Parathyroid adenoma (tissue), 2 donors: Measurements from ENCODE around the gene SREBF1.

Source experiments
- H2AFZ ChIP-seq: fragments of 300-600 bp; sonication (generic); one replicate; pipeline ENCODE4 v1.7.0; 2017; ENCODE audit warnings: antibody characterized with exemption, mild to moderate bottlenecking
- H3K27ac ChIP-seq: fragments of 300-600 bp; sonication (generic); one replicate; pipeline ENCODE4 v1.7.0; 2017
- H3K27me3 ChIP-seq: fragments of 300-600 bp; sonication (generic); one replicate; pipeline ENCODE4 v1.7.0; 2017; ENCODE audit warnings: low read length; ENCODE audit not compliant: control insufficient read depth, insufficient read depth
- H3K36me3 ChIP-seq: fragments of 300-600 bp; sonication (generic); one replicate; pipeline ENCODE4 v1.7.0; 2017; ENCODE audit warnings: low read length; ENCODE audit not compliant: control insufficient read depth, insufficient read depth
- H3K4me1 ChIP-seq: fragments of 300-600 bp; sonication (generic); one replicate; pipeline ENCODE4 v1.7.0; 2017; ENCODE audit warnings: control low read depth
- H3K4me2 ChIP-seq: fragments of 300-600 bp; sonication (generic); one replicate; pipeline ENCODE4 v1.7.0; 2017; ENCODE audit warnings: low read length
- H3K4me3 ChIP-seq: fragments of 300-600 bp; sonication (generic); one replicate; pipeline ENCODE4 v1.7.0; 2017; ENCODE audit warnings: low read depth, low read length
- H3K79me2 ChIP-seq: fragments of 300-600 bp; sonication (generic); one replicate; pipeline ENCODE4 v1.7.0; 2017; ENCODE audit warnings: control low read depth
- H3K9ac ChIP-seq: fragments of 300-600 bp; sonication (generic); one replicate; pipeline ENCODE4 v1.7.0; 2017; ENCODE audit warnings: mild to moderate bottlenecking
- H3K9me3 ChIP-seq: fragments of 300-600 bp; sonication (generic); one replicate; pipeline ENCODE4 v1.7.0; 2017; ENCODE audit warnings: low read length; ENCODE audit not compliant: control insufficient read depth
- TF ChIP-seq, protein P1 (sequence below): fragments of 300-600 bp; sonication (generic); IDR thresholded peaks from one replicate; pipeline ENCODE4 v1.7.0; 2017; ENCODE audit warnings: antibody characterized with exemption, mild to moderate bottlenecking
- donor health status: primary hyperparathyroidism.

SREBF1 gene

DNA sequence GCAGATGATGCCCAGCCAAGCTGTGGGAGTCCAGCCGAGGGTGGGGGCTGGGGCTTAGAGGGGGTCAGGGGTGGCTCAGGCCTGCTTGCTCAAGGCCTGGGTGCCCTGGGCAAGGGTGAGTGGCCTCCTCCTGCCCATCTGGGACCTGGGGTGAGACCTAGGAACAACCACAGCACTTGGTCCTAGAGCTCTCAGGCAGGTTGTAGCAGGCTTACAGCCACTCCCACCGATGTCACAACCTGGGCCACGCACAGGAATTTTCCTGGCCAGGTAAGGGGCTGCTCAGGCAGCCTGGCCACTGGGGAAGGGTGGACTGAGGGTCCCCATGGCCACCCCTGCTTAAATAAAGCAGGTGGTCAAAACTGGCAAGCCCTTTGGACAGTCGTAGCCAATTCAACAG is 6.3 kb upstream of the SREBF1 start:
- no peak overlapping the region for H3K4me2 ChIP-seq
- TF ChIP-seq, protein P1, sequence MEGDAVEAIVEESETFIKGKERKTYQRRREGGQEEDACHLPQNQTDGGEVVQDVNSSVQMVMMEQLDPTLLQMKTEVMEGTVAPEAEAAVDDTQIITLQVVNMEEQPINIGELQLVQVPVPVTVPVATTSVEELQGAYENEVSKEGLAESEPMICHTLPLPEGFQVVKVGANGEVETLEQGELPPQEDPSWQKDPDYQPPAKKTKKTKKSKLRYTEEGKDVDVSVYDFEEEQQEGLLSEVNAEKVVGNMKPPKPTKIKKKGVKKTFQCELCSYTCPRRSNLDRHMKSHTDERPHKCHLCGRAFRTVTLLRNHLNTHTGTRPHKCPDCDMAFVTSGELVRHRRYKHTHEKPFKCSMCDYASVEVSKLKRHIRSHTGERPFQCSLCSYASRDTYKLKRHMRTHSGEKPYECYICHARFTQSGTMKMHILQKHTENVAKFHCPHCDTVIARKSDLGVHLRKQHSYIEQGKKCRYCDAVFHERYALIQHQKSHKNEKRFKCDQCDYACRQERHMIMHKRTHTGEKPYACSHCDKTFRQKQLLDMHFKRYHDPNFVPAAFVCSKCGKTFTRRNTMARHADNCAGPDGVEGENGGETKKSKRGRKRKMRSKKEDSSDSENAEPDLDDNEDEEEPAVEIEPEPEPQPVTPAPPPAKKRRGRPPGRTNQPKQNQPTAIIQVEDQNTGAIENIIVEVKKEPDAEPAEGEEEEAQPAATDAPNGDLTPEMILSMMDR = no peak
- peaks cover 25% of the 10 kb centered on the region for H3K4me1 ChIP-seq
- H3K79me2 ChIP-seq = no peaks in the 10 kb centered on the region
- no peak overlapping the region for H3K4me3 ChIP-seq
- H3K27ac ChIP-seq = no peak overlapping the region
- H3K9ac ChIP-seq = no peak overlapping the region
- no peaks in the 10 kb centered on the region for H3K27me3 ChIP-seq
- no peaks in the 10 kb centered on the region for H3K9me3 ChIP-seq
- no peaks in the 10 kb centered on the region for H3K36me3 ChIP-seq
- no peak overlapping the region for H2AFZ ChIP-seq

DNA sequence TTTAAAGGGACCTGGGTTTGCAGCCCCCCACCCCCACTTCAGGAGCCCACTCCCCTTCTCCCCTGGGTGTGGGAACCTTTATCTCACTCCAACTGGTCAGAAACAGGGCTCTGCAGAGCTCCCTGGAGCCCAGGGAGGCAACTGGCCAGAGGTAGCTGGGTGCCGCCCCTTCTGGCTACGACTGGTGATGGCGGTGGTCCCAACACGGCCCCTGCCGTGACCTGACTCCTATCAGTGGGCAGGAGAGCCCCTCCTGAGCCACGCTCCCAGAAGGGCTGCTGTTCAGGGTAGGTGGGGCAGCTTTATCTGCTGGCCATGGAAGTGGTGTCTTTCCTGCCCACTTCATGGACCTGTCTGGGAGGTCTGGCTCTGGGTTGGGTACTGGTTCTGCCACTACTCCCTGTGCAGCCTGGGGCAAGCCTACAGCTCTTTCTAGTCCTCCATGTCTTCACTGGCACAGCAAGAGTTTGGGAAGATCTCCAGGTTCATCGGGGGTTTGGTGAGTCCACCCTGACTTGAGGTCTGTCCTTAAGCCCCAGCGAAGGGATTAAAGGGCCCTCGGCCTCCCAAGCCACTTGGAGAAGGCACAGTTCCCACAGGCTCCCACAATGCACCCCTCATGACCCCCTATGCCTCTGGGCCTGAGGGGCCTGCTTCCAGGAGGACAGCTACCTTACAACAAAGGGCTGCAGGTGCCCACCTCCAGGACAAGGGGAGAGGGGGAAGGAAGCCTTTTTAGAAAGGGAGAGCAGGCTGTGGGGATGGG is 5.5 kb upstream of the SREBF1 start:
- H3K79me2 ChIP-seq = no peaks in the 10 kb centered on the region
- H3K4me3 ChIP-seq = no peak overlapping the region
- H3K9ac ChIP-seq = no peak overlapping the region
- no peak overlapping the region for H3K4me2 ChIP-seq
- TF ChIP-seq, protein P1 = no peak
- H3K27ac ChIP-seq = peak overlapping the region; percentile 18
- H3K4me1 ChIP-seq = peaks cover 32% of the 10 kb centered on the region
- no peaks in the 10 kb centered on the region for H3K27me3 ChIP-seq
- H3K36me3 ChIP-seq = no peaks in the 10 kb centered on the region
- H3K9me3 ChIP-seq = no peaks in the 10 kb centered on the region
- H2AFZ ChIP-seq = no peak overlapping the region

DNA sequence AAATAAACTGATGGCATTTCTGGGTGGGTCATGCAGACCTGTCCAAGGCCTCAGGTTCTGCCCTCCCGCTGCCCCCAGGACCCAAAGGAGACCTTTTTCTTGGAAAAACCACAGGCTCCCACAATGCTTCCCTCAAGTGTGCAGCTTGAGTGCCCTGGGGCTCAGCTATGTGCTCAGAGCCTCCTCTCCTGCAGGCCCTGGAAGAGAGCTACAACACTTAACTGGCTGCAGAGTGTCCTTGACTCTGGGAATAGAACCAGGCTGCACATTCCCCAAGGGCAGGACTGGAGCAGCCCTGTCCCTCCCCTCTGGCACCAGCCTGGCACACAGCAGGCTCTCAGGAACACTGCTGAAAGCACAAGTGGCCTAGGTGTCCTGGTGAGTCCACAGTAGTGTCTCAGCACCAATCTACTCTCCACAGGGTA is 4.8 kb upstream of the SREBF1 start:
- no peak overlapping the region for H3K4me2 ChIP-seq
- H3K4me3 ChIP-seq = no peak overlapping the region
- TF ChIP-seq, protein P1 = no peak
- no peaks in the 10 kb centered on the region for H3K9me3 ChIP-seq
- no peak overlapping the region for H2AFZ ChIP-seq
- no peaks in the 10 kb centered on the region for H3K79me2 ChIP-seq
- peaks cover 33% of the 10 kb centered on the region for H3K4me1 ChIP-seq
- no peaks in the 10 kb centered on the region for H3K27me3 ChIP-seq
- no peak overlapping the region for H3K9ac ChIP-seq
- H3K36me3 ChIP-seq = no peaks in the 10 kb centered on the region
- peak overlapping the region; percentile 95 for H3K27ac ChIP-seq

DNA sequence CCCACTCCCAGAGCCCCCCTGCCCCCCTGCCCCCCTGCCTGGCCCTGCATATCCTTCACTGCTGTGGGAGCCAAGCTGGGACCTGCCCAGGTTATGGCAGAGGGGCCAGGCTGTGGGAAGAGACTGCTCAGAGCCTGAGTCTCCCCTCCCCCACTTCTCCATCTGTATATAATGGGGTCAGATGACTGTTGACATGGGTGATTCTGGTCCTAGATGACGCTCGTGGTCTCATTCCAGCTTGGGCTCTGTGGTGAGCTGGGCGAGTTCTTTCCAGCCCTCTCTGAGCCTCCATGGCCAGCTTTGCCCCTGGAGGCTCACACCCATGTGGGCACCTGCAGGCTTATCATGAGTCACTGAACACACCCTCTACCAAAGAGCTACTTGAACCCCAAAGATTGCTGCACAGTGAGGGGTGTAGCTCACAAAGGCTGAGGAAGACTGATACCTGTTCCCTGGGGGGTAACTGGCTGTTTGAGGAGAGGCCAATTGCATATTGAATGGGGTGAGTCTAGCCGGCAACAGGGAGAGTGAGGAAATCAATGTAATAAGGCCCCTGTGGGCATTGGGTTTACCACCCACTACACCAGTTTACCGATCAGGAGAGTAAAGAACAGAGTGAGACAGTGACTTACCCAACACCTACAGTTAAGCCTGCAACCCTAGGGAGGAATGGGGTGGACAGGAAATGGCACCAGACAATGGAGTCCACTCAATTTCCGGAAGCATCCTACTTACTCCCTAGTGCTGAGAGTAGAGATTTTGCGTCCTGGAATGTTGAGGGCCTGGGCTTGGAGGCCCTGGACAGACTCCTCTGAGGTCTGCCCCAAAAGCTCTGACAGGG is 4.2 kb upstream of the SREBF1 start:
- Histone ChIP-seq H2AFZ (peak overlapping the region; percentile 84), H3K4me2 (peak overlapping the region; percentile 74), H3K36me3 (no peaks in the 10 kb centered on the region), H3K27ac (peak overlapping the region; percentile 95), H3K79me2 (no peaks in the 10 kb centered on the region), H3K9me3 (no peaks in the 10 kb centered on the region), H3K9ac (no peak overlapping the region), H3K4me1 (peaks cover 35% of the 10 kb centered on the region), H3K27me3 (no peaks in the 10 kb centered on the region), H3K4me3 (peak overlapping the region; percentile 39)
- TF ChIP-seq, protein P1 = no peak
